ENCODE data around the gene CELF4.

Gene CELF4

DNA sequence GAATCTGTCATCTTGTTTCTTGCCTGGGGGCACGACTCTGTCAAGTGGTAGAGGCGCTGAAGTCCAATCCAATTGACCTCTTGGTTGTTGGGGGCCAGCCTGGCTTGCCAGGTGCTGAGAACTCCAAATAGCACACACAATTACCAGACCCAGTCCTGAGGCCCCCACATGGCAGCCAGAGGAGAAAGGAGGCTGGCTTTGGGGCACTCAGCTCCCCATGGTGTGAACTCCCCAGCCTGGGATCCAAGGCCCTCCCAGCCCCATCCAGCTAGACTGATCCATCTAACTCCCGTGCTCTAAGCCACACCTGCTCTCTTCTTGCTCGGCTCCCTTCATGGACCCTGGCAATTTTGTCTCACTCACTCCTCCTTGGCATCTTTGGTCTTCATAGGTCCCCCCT is 170.0 kb downstream of the CELF4 start:
- Histone ChIP-seq H3K36me3 (ENCODE audit: low read length) (no peaks in the 10 kb centered on the region), H2AFZ (ENCODE audit: low read depth, low read length, severe bottlenecking) (no peak overlapping the region), H3K4me3 (ENCODE audit: insufficient read depth, low read length, poor library complexity, severe bottlenecking) (no peak overlapping the region), H3K9ac (ENCODE audit: low read length) (no peak overlapping the region), H3K9me2 (replicated peaks; ENCODE audit: insufficient read depth, low read length) (no peaks in the 10 kb centered on the region), H4K20me1 (ENCODE audit: low read depth, low read length) (no peaks in the 10 kb centered on the region), H3K79me2 (ENCODE audit: insufficient read depth, low read length) (no peaks in the 10 kb centered on the region), H3K27ac (ENCODE audit: low read depth, low read length) (no peak overlapping the region), H3K4me2 (ENCODE audit: low read depth, low read length, poor library complexity, severe bottlenecking) (no peak overlapping the region), H3K9me3 (ENCODE audit: insufficient read depth, low read length) (no peaks in the 10 kb centered on the region), H3K27me3 (ENCODE audit: low read length) (no peaks in the 10 kb centered on the region), H3F3A (ENCODE audit: insufficient read depth) (no peaks in the 10 kb centered on the region)
- TF ChIP-seq EZH2phosphoT487 (conservative IDR thresholded peaks at IDR 0.05; ENCODE audit: low read length): no peak
- TF ChIP-seq, protein P1, sequence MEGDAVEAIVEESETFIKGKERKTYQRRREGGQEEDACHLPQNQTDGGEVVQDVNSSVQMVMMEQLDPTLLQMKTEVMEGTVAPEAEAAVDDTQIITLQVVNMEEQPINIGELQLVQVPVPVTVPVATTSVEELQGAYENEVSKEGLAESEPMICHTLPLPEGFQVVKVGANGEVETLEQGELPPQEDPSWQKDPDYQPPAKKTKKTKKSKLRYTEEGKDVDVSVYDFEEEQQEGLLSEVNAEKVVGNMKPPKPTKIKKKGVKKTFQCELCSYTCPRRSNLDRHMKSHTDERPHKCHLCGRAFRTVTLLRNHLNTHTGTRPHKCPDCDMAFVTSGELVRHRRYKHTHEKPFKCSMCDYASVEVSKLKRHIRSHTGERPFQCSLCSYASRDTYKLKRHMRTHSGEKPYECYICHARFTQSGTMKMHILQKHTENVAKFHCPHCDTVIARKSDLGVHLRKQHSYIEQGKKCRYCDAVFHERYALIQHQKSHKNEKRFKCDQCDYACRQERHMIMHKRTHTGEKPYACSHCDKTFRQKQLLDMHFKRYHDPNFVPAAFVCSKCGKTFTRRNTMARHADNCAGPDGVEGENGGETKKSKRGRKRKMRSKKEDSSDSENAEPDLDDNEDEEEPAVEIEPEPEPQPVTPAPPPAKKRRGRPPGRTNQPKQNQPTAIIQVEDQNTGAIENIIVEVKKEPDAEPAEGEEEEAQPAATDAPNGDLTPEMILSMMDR (IDR thresholded peaks at IDR 0.05; ENCODE audit: insufficient read depth, low read length, poor library complexity, severe bottlenecking): no peak

DNA sequence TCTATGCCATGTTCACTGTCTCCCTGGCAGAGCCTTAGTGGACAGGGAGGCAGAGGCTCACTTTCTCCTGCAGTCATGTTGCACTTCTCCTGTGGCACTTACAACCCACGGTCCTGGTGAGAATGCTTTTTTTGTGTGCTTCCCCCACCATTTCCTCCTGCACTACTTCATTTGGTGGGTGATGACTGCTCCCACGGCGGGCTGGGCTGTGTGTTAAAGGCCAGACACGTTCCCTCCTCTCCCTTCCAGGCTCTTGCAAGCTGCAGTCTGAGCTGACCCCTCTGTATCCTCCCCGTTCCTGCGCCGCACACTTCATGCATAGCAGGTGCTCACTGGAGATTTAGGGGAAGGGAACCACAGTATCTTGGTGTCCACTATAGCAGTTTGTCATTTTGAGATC is 170.5 kb downstream of the CELF4 start:
- no peak for TF ChIP-seq EZH2phosphoT487 (conservative IDR thresholded peaks at IDR 0.05; ENCODE audit: low read length)
- TF ChIP-seq, protein P1 (IDR thresholded peaks at IDR 0.05; ENCODE audit: insufficient read depth, low read length, poor library complexity, severe bottlenecking): no peak
- H3K9me3 ChIP-seq (ENCODE audit: insufficient read depth, low read length): no peaks in the 10 kb centered on the region
- no peak overlapping the region for H3K27ac ChIP-seq (ENCODE audit: low read depth, low read length)
- H4K20me1 ChIP-seq (ENCODE audit: low read depth, low read length): no peaks in the 10 kb centered on the region
- H2AFZ ChIP-seq (ENCODE audit: low read depth, low read length, severe bottlenecking): no peak overlapping the region
- no peaks in the 10 kb centered on the region for H3K27me3 ChIP-seq (ENCODE audit: low read length)
- no peak overlapping the region for H3K4me3 ChIP-seq (ENCODE audit: insufficient read depth, low read length, poor library complexity, severe bottlenecking)
- no peaks in the 10 kb centered on the region for H3K36me3 ChIP-seq (ENCODE audit: low read length)
- H3K79me2 ChIP-seq (ENCODE audit: insufficient read depth, low read length): no peaks in the 10 kb centered on the region
- H3F3A ChIP-seq (ENCODE audit: insufficient read depth): no peaks in the 10 kb centered on the region
- no peak overlapping the region for H3K4me2 ChIP-seq (ENCODE audit: low read depth, low read length, poor library complexity, severe bottlenecking)
- H3K9ac ChIP-seq (ENCODE audit: low read length): no peak overlapping the region
- H3K9me2 ChIP-seq (replicated peaks; ENCODE audit: insufficient read depth, low read length): no peaks in the 10 kb centered on the region

DNA sequence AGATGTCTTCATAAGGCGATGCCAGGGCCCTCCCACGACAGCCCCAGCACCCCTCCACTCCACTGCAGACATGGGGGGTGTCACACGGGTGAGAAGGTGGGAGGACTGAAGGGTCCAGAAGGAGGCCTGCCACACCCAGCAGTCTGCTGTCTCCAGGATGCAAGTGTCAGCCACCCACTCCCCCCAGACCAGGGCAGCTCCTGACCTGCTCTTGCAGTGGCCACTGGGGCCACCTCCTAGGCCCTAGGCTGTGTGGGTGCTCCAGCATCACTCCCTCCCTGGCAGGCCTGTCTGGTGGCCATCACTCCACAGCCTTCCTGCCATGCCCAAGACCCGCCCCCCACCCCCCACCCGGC is 171.0 kb downstream of the CELF4 start:
- Histone ChIP-seq H3K36me3 (ENCODE audit: low read length) (no peaks in the 10 kb centered on the region), H3K9me3 (ENCODE audit: insufficient read depth, low read length) (no peaks in the 10 kb centered on the region), H3K4me2 (ENCODE audit: low read depth, low read length, poor library complexity, severe bottlenecking) (no peak overlapping the region), H3K79me2 (ENCODE audit: insufficient read depth, low read length) (no peaks in the 10 kb centered on the region), H2AFZ (ENCODE audit: low read depth, low read length, severe bottlenecking) (no peak overlapping the region), H3K27me3 (ENCODE audit: low read length) (no peaks in the 10 kb centered on the region), H3K9me2 (replicated peaks; ENCODE audit: insufficient read depth, low read length) (no peaks in the 10 kb centered on the region), H4K20me1 (ENCODE audit: low read depth, low read length) (no peaks in the 10 kb centered on the region), H3F3A (ENCODE audit: insufficient read depth) (no peaks in the 10 kb centered on the region), H3K27ac (ENCODE audit: low read depth, low read length) (no peak overlapping the region), H3K9ac (ENCODE audit: low read length) (no peak overlapping the region), H3K4me3 (ENCODE audit: insufficient read depth, low read length, poor library complexity, severe bottlenecking) (no peak overlapping the region)
- TF ChIP-seq, protein P1 (IDR thresholded peaks at IDR 0.05; ENCODE audit: insufficient read depth, low read length, poor library complexity, severe bottlenecking): no peak
- TF ChIP-seq EZH2phosphoT487 (conservative IDR thresholded peaks at IDR 0.05; ENCODE audit: low read length): no peak
